Measurements from ENCODE around the gene DNAL1. TPM values are rescaled to one million over a fixed set of nuclear protein-coding genes. Genes with fewer than 3 reads are reported as not detected.

Gene DNAL1
- total RNA-seq, 1 experiment from 2014 or later: 14.6 TPM

DNA sequence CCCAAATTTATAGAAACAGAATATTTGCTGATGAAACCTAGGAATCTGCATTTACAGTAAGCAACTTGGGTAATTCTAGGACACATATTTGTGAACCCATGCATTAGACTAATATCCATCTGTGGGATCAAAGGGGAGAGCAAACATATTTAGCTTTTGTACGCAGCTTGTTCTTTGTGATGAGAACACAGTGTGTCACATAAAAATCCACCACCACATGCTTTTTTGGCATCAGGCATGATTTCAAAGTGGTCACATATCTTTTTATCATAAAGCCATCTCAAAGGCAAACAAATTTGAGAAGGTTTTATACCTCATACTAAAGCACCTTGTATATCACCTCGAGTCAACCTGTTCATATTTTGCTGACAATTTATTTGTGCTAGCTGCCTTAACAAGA lies 15.7 kb downstream of the DNAL1 start:
- H3K9ac ChIP-seq (ENCODE audit: low read length): no peak overlapping the region
- H3K27ac ChIP-seq (ENCODE audit: low read depth, low read length): no peak overlapping the region
- no peaks in the 10 kb centered on the region for H3K36me3 ChIP-seq (ENCODE audit: control insufficient read depth in 1 of 2, insufficient read depth in 2 of 2, low read length in 2 of 2)
- ChIA-PET RAD21 (ENCODE audit: low non-redundant PET in 1 of 2, low total read pairs in 2 of 2, uncharacterized antibody in 2 of 2, unreplicated experiment in 2 of 2) (no interaction called here), POLR2A (no interaction called here), CTCF (no interaction called here)
- no peak overlapping the region for H3K4me2 ChIP-seq (ENCODE audit: low read length)
- no peak overlapping the region for H3K4me3 ChIP-seq (replicated peaks in 1 of 2; ENCODE audit: low read depth in 1 of 2, low read length in 2 of 2)
- BruUV-seq (replicated peaks): no TSS peak
- peaks cover 5 to 13% of the 10 kb centered on the region in 2 experiments for H3K4me1 ChIP-seq (ENCODE audit: control insufficient read depth in 1 of 2, insufficient read depth in 2 of 2, low read length in 2 of 2)
- no peaks in the 10 kb centered on the region for H3K9me2 ChIP-seq (ENCODE audit: insufficient read depth)
- no peaks in the 10 kb centered on the region for H3K27me3 ChIP-seq (ENCODE audit: insufficient read depth, low read length)
- no peaks in the 10 kb centered on the region for H3K9me3 ChIP-seq (ENCODE audit: control insufficient read depth in 1 of 2, insufficient read depth in 1 of 2, low read depth in 1 of 2, low read length in 2 of 2)
- no peak for DNase-seq (ENCODE audit: low read depth, low spot score)
- ATAC-seq: no peak
- no peak for TF ChIP-seq POLR2A (IDR thresholded peaks at IDR 0.05; ENCODE audit: borderline replicate concordance, extremely low read depth, insufficient read depth, insufficient read length)
- TF ChIP-seq, protein P1, sequence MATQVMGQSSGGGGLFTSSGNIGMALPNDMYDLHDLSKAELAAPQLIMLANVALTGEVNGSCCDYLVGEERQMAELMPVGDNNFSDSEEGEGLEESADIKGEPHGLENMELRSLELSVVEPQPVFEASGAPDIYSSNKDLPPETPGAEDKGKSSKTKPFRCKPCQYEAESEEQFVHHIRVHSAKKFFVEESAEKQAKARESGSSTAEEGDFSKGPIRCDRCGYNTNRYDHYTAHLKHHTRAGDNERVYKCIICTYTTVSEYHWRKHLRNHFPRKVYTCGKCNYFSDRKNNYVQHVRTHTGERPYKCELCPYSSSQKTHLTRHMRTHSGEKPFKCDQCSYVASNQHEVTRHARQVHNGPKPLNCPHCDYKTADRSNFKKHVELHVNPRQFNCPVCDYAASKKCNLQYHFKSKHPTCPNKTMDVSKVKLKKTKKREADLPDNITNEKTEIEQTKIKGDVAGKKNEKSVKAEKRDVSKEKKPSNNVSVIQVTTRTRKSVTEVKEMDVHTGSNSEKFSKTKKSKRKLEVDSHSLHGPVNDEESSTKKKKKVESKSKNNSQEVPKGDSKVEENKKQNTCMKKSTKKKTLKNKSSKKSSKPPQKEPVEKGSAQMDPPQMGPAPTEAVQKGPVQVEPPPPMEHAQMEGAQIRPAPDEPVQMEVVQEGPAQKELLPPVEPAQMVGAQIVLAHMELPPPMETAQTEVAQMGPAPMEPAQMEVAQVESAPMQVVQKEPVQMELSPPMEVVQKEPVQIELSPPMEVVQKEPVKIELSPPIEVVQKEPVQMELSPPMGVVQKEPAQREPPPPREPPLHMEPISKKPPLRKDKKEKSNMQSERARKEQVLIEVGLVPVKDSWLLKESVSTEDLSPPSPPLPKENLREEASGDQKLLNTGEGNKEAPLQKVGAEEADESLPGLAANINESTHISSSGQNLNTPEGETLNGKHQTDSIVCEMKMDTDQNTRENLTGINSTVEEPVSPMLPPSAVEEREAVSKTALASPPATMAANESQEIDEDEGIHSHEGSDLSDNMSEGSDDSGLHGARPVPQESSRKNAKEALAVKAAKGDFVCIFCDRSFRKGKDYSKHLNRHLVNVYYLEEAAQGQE (IDR thresholded peaks at IDR 0.05; ENCODE audit: low read depth): no peak
- TF ChIP-seq, protein P2, sequence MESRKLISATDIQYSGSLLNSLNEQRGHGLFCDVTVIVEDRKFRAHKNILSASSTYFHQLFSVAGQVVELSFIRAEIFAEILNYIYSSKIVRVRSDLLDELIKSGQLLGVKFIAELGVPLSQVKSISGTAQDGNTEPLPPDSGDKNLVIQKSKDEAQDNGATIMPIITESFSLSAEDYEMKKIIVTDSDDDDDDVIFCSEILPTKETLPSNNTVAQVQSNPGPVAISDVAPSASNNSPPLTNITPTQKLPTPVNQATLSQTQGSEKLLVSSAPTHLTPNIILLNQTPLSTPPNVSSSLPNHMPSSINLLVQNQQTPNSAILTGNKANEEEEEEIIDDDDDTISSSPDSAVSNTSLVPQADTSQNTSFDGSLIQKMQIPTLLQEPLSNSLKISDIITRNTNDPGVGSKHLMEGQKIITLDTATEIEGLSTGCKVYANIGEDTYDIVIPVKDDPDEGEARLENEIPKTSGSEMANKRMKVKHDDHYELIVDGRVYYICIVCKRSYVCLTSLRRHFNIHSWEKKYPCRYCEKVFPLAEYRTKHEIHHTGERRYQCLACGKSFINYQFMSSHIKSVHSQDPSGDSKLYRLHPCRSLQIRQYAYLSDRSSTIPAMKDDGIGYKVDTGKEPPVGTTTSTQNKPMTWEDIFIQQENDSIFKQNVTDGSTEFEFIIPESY (IDR thresholded peaks at IDR 0.05; ENCODE audit: extremely low read depth, insufficient replicate concordance, low read length): no peak
- TF ChIP-seq TCF7L2 (IDR thresholded peaks at IDR 0.05; ENCODE audit: borderline replicate concordance, extremely low read depth, insufficient read depth, insufficient read length): no peak
- TF ChIP-seq ZNF274 (IDR thresholded peaks at IDR 0.05; ENCODE audit: low read depth, low read length): no peak
- TF ChIP-seq RAD21 (IDR thresholded peaks at IDR 0.05; ENCODE audit: low read depth): no peak
- no peak for TF ChIP-seq SIN3A (IDR thresholded peaks at IDR 0.05; ENCODE audit: low read depth)
- TF ChIP-seq, protein P3, sequence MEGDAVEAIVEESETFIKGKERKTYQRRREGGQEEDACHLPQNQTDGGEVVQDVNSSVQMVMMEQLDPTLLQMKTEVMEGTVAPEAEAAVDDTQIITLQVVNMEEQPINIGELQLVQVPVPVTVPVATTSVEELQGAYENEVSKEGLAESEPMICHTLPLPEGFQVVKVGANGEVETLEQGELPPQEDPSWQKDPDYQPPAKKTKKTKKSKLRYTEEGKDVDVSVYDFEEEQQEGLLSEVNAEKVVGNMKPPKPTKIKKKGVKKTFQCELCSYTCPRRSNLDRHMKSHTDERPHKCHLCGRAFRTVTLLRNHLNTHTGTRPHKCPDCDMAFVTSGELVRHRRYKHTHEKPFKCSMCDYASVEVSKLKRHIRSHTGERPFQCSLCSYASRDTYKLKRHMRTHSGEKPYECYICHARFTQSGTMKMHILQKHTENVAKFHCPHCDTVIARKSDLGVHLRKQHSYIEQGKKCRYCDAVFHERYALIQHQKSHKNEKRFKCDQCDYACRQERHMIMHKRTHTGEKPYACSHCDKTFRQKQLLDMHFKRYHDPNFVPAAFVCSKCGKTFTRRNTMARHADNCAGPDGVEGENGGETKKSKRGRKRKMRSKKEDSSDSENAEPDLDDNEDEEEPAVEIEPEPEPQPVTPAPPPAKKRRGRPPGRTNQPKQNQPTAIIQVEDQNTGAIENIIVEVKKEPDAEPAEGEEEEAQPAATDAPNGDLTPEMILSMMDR (IDR thresholded peaks at IDR 0.05 in 2 of 3, conservative IDR thresholded peaks at IDR 0.05 in 1 of 3; ENCODE audit: borderline replicate concordance in 1 of 3, insufficient read depth in 1 of 3, low read depth in 2 of 3, low read length in 2 of 3): no peak
- TF ChIP-seq ELF1 (IDR thresholded peaks at IDR 0.05; ENCODE audit: borderline replicate concordance, low read depth): no peak
- TF ChIP-seq EGR1 (IDR thresholded peaks at IDR 0.05; ENCODE audit: low read depth): no peak
- TF ChIP-seq CEBPB (IDR thresholded peaks at IDR 0.05; ENCODE audit: low read depth): no peak
- TF ChIP-seq EZH2 (IDR thresholded peaks at IDR 0.05): no peak
- TF ChIP-seq EZH2phosphoT487 (IDR thresholded peaks at IDR 0.05; ENCODE audit: borderline replicate concordance): no peak
- no peak for TF ChIP-seq SP1 (IDR thresholded peaks at IDR 0.05; ENCODE audit: low read depth)
- TF ChIP-seq, protein P4, sequence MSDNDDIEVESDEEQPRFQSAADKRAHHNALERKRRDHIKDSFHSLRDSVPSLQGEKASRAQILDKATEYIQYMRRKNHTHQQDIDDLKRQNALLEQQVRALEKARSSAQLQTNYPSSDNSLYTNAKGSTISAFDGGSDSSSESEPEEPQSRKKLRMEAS (IDR thresholded peaks at IDR 0.05): no peak
- TF ChIP-seq ZFX (IDR thresholded peaks at IDR 0.05): no peak
- no peak for TF ChIP-seq YY1 (IDR thresholded peaks at IDR 0.05; ENCODE audit: extremely low read depth, insufficient replicate concordance, low read depth, low read length)
- H4K20me1 ChIP-seq (ENCODE audit: insufficient read depth): no peaks in the 10 kb centered on the region
- H2AFZ ChIP-seq (ENCODE audit: low read depth, low read length, poor library complexity, severe bottlenecking): no peak overlapping the region
- H3K79me2 ChIP-seq (ENCODE audit: insufficient read depth, low read length): no peaks in the 10 kb centered on the region
- intact Hi-C loops (cut with micrococcal nuclease): no loop called here
